Body of pancreas (tissue), 4 donors: ENCODE measurements around the gene UFD1. TPM values are rescaled to one million over a fixed set of nuclear protein-coding genes. Genes with fewer than 3 reads are reported as not detected.

ENCODE experiments used
- ATAC-seq: fragments of 150-250 bp; one replicate; pipeline ENCODE4 v1.9.1; 2016
- DNase-seq, 4 donors: peaks; one replicate each; pipeline ENCODE4 v3.0.0-alpha.2; 2019
- H3K27ac ChIP-seq, 4 donors: fragments of 200-600 bp; sonication (generic); 1 replicate in 3 of 4; 2 replicates in 1 of 4; pipeline versions ENCODE4 v1.5.1 to v1.6.1; 2016 to 2019; ENCODE audit warnings: mild to moderate bottlenecking in 1 of 4, mixed read lengths in 1 of 4, moderate library complexity in 1 of 4
- H3K27me3 ChIP-seq, 2 donors: fragments of 200-600 bp; sonication (generic); one replicate each; pipeline ENCODE4 v1.6.0; 2016; ENCODE audit warnings: mild to moderate bottlenecking in 1 of 2
- H3K36me3 ChIP-seq, 2 donors: fragments of 200-600 bp; sonication (generic); replicated peaks in 1 of 2; 2 replicates each; pipeline ENCODE4 v1.5.1; 2016; ENCODE audit warnings: low read depth in 2 of 2; ENCODE audit not compliant: insufficient read depth in 1 of 2
- H3K4me1 ChIP-seq: fragments of 200-600 bp; sonication (generic); one replicate; pipeline ENCODE4 v1.6.0; 2016
- H3K4me3 ChIP-seq, 2 donors: fragments of 200-600 bp; sonication (generic); 1 replicate in 1 of 2; 2 replicates in 1 of 2; pipeline ENCODE4 v1.5.1; 2016 to 2019
- H3K9me3 ChIP-seq, 3 donors: fragments of 200-600 bp; sonication (generic); 1 replicate in 2 of 3; 2 replicates in 1 of 3; pipeline ENCODE4 v1.5.1; 2016
- POLR2A ChIP-seq, 3 donors: fragments of 450-650 bp; IDR thresholded peaks; one replicate each; pipeline ENCODE4 v1.6.1; 2016; ENCODE audit warnings: antibody characterized with exemption in 3 of 3, mild to moderate bottlenecking in 2 of 3
- WGBS, 2 donors: methylation state at CpG; one replicate each; pipeline ENCODE4 v1.1.5; 2017; 5-methylcytosine and 5-hydroxymethylcytosine counted together
- intact Hi-C: fragments of 100-400 bp; cut with DNase I; formaldehyde crosslinking; loops from one replicate; pipeline ENCODE4 v1.15.1; 2023
- total RNA-seq, 2 donors: library from RNA; depleted of rRNA; stranded (reverse); fragments of >200 nt; gene quantifications; one replicate each; pipeline ENCODE4 v1.1.0, GENCODE V29; 2016
- TF ChIP-seq, protein P1 (sequence below), 7 experiments: fragments of 450-650 bp in 4 of 7; fragments of 200-600 bp in 3 of 7; sonication (generic) in 3 of 7; IDR thresholded peaks; one replicate each; pipeline ENCODE4 v1.5.1; 2016 to 2019; ENCODE audit warnings: antibody characterized with exemption in 7 of 7

UFD1 gene
- total RNA-seq, 2 donors from 2014 or later, result 13.2 to 27.2 TPM

DNA sequence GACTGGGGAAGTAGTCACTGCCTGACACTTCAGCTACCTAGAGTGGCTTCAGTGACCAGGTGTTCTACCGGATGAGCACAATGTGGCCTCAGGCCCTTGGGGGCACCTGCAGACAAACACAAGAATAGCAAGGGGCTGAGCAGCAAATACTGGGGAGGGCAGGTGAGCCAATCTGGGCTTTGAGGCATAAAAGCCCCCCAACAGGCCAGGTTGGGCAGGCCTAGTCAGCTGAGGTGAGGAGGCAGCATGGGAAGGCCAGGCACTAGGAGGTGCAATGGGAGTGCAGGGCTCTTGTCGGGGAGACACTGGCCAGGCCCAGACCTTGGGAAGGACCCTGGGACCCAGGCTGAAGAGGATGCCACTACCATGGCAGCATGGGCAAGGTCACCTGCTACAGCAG, 9.0 kb downstream of the UFD1 start:
- ATAC-seq, result no peak
- 70 to 100% methylated on average over 1 to 2 of the region's 2 CpGs for WGBS, 2 donors
- Histone ChIP-seq H3K4me1 (no peaks in the 10 kb centered on the region), H3K9me3 (no peaks in the 10 kb centered on the region), H3K4me3 (no peak overlapping the region), H3K27ac (no peak overlapping the region), H3K36me3 (peaks cover 0 to 48% of the 10 kb centered on the region in 2 donors), H3K27me3 (no peaks in the 10 kb centered on the region)
- no peak for TF ChIP-seq POLR2A (IDR thresholded peaks at IDR 0.05)
- TF ChIP-seq, protein P1, sequence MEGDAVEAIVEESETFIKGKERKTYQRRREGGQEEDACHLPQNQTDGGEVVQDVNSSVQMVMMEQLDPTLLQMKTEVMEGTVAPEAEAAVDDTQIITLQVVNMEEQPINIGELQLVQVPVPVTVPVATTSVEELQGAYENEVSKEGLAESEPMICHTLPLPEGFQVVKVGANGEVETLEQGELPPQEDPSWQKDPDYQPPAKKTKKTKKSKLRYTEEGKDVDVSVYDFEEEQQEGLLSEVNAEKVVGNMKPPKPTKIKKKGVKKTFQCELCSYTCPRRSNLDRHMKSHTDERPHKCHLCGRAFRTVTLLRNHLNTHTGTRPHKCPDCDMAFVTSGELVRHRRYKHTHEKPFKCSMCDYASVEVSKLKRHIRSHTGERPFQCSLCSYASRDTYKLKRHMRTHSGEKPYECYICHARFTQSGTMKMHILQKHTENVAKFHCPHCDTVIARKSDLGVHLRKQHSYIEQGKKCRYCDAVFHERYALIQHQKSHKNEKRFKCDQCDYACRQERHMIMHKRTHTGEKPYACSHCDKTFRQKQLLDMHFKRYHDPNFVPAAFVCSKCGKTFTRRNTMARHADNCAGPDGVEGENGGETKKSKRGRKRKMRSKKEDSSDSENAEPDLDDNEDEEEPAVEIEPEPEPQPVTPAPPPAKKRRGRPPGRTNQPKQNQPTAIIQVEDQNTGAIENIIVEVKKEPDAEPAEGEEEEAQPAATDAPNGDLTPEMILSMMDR (IDR thresholded peaks at IDR 0.05), result no peak
- intact Hi-C loops, result no loop called here
- DNase-seq, result no peak

DNA sequence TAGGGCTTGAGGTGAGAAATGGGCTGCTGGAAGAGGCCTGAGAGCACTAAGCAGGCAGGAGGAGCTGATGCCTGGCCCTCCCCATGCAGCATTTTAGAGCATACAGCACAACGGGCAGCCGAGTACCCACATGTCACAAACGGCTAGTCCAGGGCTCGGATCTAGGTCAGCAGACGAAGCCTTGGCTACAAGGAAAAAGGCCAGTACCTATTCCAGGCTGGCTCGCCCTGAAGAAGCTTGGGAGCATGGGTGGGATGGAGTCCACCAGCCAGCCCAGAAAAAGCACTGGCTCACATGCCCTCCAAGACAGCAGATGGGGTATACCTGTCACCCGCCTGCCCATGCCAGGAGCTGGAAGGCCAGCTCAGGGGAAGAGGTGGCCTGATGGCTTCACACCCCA, 9.6 kb downstream of the UFD1 start:
- Histone ChIP-seq H3K36me3 (peaks cover 0 to 46% of the 10 kb centered on the region in 2 donors), H3K4me1 (no peaks in the 10 kb centered on the region), H3K4me3 (no peak overlapping the region), H3K27me3 (no peaks in the 10 kb centered on the region), H3K9me3 (no peaks in the 10 kb centered on the region), H3K27ac (no peak overlapping the region)
- WGBS, 2 donors, result 91% methylated on average over 5 to 7 of the region's 7 CpGs
- no peak for ATAC-seq
- intact Hi-C loops, result no loop called here
- TF ChIP-seq, protein P1 (IDR thresholded peaks at IDR 0.05), result no peak
- TF ChIP-seq POLR2A (IDR thresholded peaks at IDR 0.05), result no peak
- DNase-seq, result no peak

DNA sequence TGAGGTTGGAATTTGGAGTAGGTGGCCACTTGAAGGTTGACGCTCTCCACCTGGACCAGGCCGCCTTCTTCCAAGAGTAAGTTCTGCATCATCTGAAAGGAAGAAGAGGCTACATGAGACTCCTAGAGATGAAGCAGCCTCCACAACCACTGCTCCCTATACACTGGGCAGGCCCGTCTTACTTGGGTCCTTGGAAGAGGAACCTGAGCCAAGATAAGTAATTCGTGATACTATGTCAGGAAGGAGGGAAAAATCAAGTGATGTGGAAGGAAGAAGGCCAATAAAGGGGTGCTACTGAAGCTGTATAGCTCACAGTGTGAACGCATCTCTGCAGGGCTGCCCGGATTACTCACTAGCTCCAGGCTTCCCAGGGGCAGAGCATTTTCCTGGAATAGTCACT, 11.1 kb downstream of the UFD1 start:
- Histone ChIP-seq H3K4me1 (no peaks in the 10 kb centered on the region), H3K9me3 (no peaks in the 10 kb centered on the region), H3K27me3 (no peaks in the 10 kb centered on the region), H3K4me3 (no peak overlapping the region), H3K36me3 (peaks cover 0 to 44% of the 10 kb centered on the region in 2 donors), H3K27ac (no peak overlapping the region)
- 90 to 93% methylated on average over 6 of the region's 6 CpGs for whole genome bisulfite sequencing, 2 donors
- TF ChIP-seq, protein P1 (IDR thresholded peaks at IDR 0.05), result no peak
- TF ChIP-seq POLR2A (IDR thresholded peaks at IDR 0.05), result no peak
- DNase-seq, result no peak
- ATAC-seq, result no peak
- intact Hi-C loops, result no loop called here

DNA sequence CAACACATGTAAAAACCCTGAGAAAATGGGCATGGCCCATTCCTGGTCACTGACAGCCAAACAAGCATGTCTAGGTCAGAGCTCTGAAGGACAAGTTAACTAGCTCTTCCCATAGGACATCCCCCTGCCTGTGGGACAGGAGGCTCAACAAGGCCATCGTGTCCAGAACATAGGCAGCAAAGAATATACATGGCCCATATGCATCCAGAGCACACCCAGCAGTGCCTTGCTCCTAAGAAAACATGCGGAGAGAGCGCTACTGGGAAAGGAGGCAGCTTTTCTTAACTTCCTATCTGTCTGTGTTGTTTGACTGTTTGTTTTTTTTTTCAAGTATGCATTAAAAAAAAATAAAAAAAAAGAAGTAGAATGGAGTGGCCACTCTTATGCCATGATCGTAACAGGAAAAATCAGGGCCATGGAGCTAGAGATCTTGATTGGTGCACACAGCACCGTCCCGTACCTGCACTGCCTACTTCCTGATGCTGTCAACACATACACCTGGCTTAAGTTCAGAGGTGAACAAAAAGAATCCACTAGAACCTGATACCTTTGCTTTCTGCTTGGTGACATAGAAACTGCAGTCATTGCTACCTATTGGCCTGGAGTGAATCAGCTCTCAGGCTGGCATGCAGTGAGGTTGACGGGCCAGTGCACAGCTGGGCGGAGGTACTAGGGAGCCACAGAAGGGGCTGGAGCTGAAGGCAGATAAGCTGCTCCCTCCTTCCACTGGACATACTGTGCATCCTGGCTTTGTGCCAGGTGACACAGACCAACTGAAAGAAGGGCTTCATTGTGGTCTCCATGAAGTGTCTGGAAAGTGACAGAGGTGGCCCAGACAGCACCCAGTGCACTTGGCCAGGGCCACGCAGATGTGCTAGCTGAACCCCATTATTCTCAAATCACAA, 11.9 kb downstream of the UFD1 start:
- Histone ChIP-seq H3K27ac (no peak overlapping the region), H3K27me3 (no peaks in the 10 kb centered on the region), H3K4me3 (no peak overlapping the region), H3K9me3 (no peaks in the 10 kb centered on the region), H3K4me1 (no peaks in the 10 kb centered on the region), H3K36me3 (peaks cover 0 to 44% of the 10 kb centered on the region in 2 donors)
- TF ChIP-seq, protein P1 (IDR thresholded peaks at IDR 0.05), result no peak
- no peak for TF ChIP-seq POLR2A (IDR thresholded peaks at IDR 0.05)
- intact Hi-C loops, result no loop called here
- DNase-seq (no peak), ATAC-seq (no peak)
- 94 to 95% methylated on average over 8 to 9 of the region's 9 CpGs for WGBS, 2 donors
